ENCODE measurements around the gene POLR2E. TPM values are rescaled to one million over a fixed set of nuclear protein-coding genes. Genes with fewer than 3 reads are reported as not detected.
A peak's percentile ranks its signal among the peaks of the same experiment; 100 is the strongest.

Gene POLR2E
- total and polyA plus RNA-seq, 2 of the 13 experiments (the other 11 are each of a cell fraction or from before 2014, with no cell fraction given) = 140 to 272 TPM

- no peaks in the 10 kb centered on the region for H3K79me2 ChIP-seq (ENCODE audit: insufficient read depth, low read length)
- in situ Hi-C loops (cut with HindIII; ENCODE audit: extremely low pct_ligation_motif_present, low pct_unique_long_range_greater_than_20kb) (loop anchor here (5.0 kb wide), 1 partner anchor 79 kb away; no protein-coding TSS in a partner anchor), intact Hi-C loops (cut with micrococcal nuclease; ENCODE audit: unreplicated experiment) (loop anchor here (5.0 kb wide), 1 partner anchor 79 kb away; no protein-coding TSS in a partner anchor)
- peak; percentile 82 for ATAC-seq
- H3K27ac ChIP-seq (ENCODE audit: extremely low read length, insufficient read depth, low read length) = peak overlapping the region; percentile 80
- peak overlapping the region; percentile 61 for H3K9ac ChIP-seq (ENCODE audit: insufficient read depth, low read depth, low read length)
- H3K4me1 ChIP-seq (ENCODE audit: insufficient read depth, low read length) = peaks cover 15% of the 10 kb centered on the region
- CTCF ChIA-PET (ENCODE audit: low intra/inter-chr PET ratio, low total read pairs) = interaction anchor here (1.8 kb wide), 1 partner anchor 81 kb away, joined by 28 read pairs; no protein-coding TSS in a partner anchor
- 38% methylated on average over 16 of the region's 44 CpGs for WGBS (ENCODE audit: low lambda C conversion rate)
- H3K27me3 ChIP-seq (ENCODE audit: control insufficient read depth in 1 of 2, insufficient read depth in 2 of 2, low read length in 2 of 2) = no peaks in the 10 kb centered on the region; a peak in 1 of 5 replicates
- no peaks in the 10 kb centered on the region for H4K20me1 ChIP-seq (ENCODE audit: insufficient read depth, low read length)
- H3K4me2 ChIP-seq (ENCODE audit: low read depth, low read length) = peak overlapping the region; percentile 75
- H3K4me3 ChIP-seq (replicated peaks in 1 of 3; ENCODE audit: insufficient read depth in 1 of 3, low read depth in 2 of 3, low read length in 3 of 3) = peak overlapping the region in 2 of 3 experiments; percentile 29 to 60; a peak in 4 of 6 replicates
- POLR2A ChIA-PET = interaction anchor here (0.6 to 3.0 kb wide), 17 partner anchors 10 to 156 kb away, joined by 3 to 28 read pairs (median 5); partner anchors contain the start of genes ATP5F1D, CIRBP, CNN2 and GPX4
- H3K36me3 ChIP-seq (replicated peaks in 1 of 2; ENCODE audit: control insufficient read depth in 1 of 2, insufficient read depth in 2 of 2, low read length in 2 of 2) = peaks cover 9 to 12% of the 10 kb centered on the region in 2 experiments; a peak in 3 of 5 replicates
- FAIRE-seq = peak; percentile 91
- no peak overlapping the region for H2AFZ ChIP-seq (ENCODE audit: low read length)
- no peaks in the 10 kb centered on the region for H3K9me3 ChIP-seq (ENCODE audit: low read length)
- DNase-seq (ENCODE audit: low spot score) = peak; percentile 89
- TSS peak; percentile 73 for BruUV-seq (replicated peaks)
- TF ChIP-seq ZMYM4 (CRISPR knock-in tag; IDR thresholded peaks at IDR 0.05) (peak; percentile 69; the same call in 1 of the 2 replicates), KLF11 (CRISPR knock-in tag; IDR thresholded peaks at IDR 0.05) (no peak), MXI1 (IDR thresholded peaks at IDR 0.05; ENCODE audit: borderline replicate concordance, low read depth, low read length) (peak; percentile 87; the same call in 1 of the 3 replicates), UBTF (CRISPR knock-in tag; IDR thresholded peaks at IDR 0.05) (peak; percentile 91), KDM2A (CRISPR knock-in tag; IDR thresholded peaks at IDR 0.05; ENCODE audit: borderline replicate concordance, low read depth) (peak; percentile 73), GTF3A (CRISPR knock-in tag; conservative IDR thresholded peaks at IDR 0.05) (no peak), ZNF136 (CRISPR knock-in tag; IDR thresholded peaks at IDR 0.05; ENCODE audit: low read depth) (no peak), TARDBP (CRISPR knock-in tag; IDR thresholded peaks at IDR 0.05) (peak; percentile 84), CENPT (CRISPR knock-in tag; IDR thresholded peaks at IDR 0.05; ENCODE audit: low read depth) (no peak), ZC3H13 (CRISPR knock-in tag; IDR thresholded peaks at IDR 0.05) (no peak), MAFF (IDR thresholded peaks at IDR 0.05; ENCODE audit: low read depth, low read length) (no peak), ZNF3 (CRISPR knock-in tag; IDR thresholded peaks at IDR 0.05) (no peak), ZNF496 (CRISPR knock-in tag; IDR thresholded peaks at IDR 0.05; ENCODE audit: insufficient replicate concordance) (no peak), ZNF780A (CRISPR knock-in tag; IDR thresholded peaks at IDR 0.05) (no peak), HNF4G (IDR thresholded peaks at IDR 0.05; ENCODE audit: borderline replicate concordance, low read depth, low read length) (peak; percentile 56; the same call in 1 of the 2 replicates), HNF4G (CRISPR knock-in tag; IDR thresholded peaks at IDR 0.05; ENCODE audit: borderline replicate concordance, low read depth) (peak; percentile 84; the same call in 1 of the 2 replicates), SNAI1 (CRISPR knock-in tag; IDR thresholded peaks at IDR 0.05; ENCODE audit: borderline replicate concordance) (no peak), SAFB2 (CRISPR knock-in tag; IDR thresholded peaks at IDR 0.05; ENCODE audit: borderline replicate concordance, low read depth) (no peak), KAT2B (IDR thresholded peaks at IDR 0.05; ENCODE audit: borderline replicate concordance, low read depth, low read length) (no peak)
- TF ChIP-seq, protein P1, sequence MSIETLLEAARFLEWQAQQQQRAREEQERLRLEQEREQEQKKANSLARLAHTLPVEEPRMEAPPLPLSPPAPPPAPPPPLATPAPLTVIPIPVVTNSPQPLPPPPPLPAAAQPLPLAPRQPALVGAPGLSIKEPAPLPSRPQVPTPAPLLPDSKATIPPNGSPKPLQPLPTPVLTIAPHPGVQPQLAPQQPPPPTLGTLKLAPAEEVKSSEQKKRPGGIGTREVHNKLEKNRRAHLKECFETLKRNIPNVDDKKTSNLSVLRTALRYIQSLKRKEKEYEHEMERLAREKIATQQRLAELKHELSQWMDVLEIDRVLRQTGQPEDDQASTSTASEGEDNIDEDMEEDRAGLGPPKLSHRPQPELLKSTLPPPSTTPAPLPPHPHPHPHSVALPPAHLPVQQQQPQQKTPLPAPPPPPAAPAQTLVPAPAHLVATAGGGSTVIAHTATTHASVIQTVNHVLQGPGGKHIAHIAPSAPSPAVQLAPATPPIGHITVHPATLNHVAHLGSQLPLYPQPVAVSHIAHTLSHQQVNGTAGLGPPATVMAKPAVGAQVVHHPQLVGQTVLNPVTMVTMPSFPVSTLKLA (IDR thresholded peaks at IDR 0.05) = peak; percentile 62; the same call in 1 of the 2 replicates
These were observed 18.1 kb upstream of the POLR2E start for GRCh38 chr19:1113030-1113985.
